AG08396 (cell line): ENCODE data around the gene SNX20.

Experiments used
- DNase-seq: peaks from one replicate; pipeline ENCODE4 v3.0.0; 2012; ENCODE audit warnings: low spot score, mixed read lengths

SNX20 gene

DNA sequence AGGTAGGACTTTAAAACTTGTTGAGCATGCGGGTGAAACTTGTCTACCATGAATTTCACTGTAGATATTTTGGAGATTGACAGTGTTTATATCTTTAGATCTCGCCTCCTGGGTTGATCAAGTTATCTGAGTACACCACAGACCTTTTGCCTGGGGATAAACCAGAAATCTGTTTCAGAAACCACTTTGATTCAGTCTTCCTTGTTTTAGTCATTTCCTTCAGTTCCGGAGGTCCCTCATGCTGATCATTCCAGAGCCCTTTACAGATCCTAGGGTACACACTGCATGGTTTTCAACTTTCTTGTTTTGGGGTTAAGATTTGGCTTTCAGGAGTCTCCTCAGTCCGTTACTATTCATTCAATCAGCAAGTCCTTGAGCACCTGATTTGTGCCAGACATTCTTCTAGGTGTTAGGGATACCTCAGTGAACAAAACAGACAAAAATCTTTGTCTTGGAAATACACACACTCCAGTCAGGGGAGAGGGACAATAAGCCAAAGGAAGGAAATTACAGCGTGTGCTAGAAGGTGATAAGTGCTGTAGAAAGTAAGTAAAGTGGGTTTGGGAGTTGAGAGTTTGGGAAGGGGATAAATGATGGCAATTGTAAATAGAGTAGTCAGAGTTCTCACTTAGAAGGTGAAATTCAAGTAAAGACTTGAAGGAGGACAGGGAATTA, 24.5 kb upstream of the SNX20 start:
- no peak for DNase-seq

DNA sequence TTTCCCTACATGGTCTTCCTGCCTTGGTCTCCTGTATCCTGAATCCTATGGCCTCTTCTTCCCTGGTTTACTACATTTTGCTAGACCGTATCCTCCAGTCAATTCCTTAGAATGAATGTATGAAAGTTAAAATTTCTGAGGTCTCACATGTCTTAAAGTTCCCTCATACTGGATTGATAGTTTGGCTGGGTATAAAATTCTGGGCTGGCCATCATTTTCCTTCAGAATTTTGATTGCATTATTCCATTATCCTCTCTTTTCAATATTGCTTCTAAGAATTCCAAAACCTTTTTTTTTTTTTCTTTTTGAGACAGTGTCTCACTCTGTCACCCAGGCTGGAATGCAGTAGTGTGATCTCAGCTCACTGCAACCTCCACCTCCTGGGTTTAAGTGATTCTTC, 23.1 kb upstream of the SNX20 start:
- DNase-seq: no peak

DNA sequence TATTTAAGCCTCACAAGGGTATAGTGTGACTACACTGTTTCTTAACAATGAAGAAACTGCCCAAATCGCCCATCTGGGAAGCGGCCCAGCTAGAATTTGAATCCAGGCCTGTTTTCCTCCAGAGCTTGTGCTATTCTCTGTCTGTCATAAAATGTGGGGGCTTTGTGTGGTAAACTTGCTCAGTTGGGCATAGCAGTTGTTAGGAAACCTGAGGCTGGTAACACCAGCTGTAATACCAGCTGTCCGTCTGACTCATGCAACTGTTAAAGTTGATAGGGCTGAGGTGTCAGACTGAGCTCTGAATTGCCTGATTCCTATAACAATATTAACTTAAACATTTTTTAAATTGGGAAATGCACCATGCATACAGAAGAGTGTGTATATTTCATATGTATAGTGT, 21.6 kb upstream of the SNX20 start:
- DNase-seq: no peak

DNA sequence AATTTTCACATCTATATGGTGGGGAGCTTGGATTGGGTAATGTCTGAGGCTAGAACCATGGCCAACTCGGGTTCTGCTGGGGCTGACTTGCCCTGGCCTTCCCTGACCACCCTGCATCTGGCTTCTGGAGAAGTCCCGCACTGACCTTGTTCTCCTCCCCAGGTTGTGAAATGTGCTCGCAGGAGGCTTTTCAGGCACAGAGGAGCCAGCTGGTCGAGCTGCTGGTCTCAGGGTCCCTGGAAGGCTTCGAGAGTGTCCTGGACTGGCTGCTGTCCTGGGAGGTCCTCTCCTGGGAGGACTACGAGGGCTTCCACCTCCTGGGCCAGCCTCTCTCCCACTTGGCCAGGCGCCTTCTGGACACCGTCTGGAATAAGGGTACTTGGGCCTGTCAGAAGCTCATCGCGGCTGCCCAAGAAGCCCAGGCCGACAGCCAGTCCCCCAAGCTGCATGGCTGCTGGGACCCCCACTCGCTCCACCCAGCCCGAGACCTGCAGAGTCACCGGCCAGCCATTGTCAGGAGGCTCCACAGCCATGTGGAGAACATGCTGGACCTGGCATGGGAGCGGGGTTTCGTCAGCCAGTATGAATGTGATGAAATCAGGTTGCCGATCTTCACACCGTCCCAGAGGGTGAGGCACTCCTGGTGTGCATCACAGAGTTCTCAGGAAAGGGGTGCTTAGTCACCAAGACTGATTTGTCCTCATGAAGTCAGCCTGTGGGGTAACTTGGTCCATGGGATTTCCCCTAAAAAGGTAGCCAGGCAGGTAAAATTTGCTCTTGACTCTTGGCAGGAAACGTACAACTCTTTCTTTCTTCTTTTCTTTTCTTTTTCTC, 18.4 kb upstream of the SNX20 start:
- no peak for DNase-seq

DNA sequence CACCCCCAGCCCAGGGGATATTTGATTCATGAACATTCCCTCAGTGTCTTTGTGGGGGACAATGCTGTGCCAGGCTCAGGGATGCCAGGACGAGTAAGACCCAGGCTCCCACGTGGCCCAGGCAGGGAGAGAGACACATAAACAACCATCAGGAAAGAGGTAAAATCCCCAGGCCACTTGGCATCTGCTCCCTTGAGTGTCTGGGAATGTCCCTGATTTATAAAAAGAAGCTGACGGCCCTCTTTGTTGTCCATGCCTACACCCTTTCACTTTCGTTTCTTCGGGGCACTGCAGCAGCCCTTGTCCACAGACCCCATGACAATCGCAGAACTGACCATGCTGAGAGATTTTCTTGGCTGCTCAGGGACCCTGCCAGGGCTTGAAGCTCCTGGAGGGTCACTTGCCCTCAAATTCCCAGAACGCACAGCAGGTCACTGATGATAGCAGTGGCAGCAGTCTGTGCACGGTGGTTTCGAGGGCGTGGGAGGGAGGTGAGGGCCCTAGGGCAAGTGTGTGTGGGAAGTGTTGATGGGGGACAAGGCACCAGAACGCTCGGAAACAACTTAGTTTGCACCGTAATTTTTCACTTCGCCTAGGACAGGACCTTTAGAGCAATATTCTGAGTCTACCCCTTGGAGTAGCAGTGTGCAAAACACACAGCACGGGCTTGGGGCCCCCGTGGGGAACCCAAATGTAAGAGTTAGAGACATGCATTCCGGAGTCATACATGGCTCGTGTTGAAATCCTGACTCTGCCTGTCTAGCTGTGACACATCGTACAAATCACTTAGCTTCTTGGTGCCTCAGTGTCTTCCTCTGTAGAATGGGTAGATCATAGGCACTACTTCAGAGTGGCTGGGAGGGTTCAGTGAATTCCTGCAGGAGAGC, 17.0 kb upstream of the SNX20 start:
- DNase-seq: peak; percentile 73

DNA sequence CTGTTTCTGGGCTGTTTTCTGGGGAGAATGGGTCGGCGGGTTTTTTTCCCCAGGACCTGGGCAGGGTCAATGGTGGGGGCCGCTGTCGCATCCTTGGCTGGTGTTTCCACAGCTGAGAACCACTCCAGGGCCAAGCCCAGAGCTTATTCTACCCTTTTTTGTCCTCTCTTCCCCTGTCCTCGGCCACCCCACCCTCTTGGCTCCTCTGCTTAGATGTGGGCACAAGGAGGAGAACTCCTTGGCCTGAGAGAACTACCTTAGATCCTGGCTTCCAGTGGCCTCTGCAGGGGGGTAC, 16.3 kb upstream of the SNX20 start:
- DNase-seq: no peak

DNA sequence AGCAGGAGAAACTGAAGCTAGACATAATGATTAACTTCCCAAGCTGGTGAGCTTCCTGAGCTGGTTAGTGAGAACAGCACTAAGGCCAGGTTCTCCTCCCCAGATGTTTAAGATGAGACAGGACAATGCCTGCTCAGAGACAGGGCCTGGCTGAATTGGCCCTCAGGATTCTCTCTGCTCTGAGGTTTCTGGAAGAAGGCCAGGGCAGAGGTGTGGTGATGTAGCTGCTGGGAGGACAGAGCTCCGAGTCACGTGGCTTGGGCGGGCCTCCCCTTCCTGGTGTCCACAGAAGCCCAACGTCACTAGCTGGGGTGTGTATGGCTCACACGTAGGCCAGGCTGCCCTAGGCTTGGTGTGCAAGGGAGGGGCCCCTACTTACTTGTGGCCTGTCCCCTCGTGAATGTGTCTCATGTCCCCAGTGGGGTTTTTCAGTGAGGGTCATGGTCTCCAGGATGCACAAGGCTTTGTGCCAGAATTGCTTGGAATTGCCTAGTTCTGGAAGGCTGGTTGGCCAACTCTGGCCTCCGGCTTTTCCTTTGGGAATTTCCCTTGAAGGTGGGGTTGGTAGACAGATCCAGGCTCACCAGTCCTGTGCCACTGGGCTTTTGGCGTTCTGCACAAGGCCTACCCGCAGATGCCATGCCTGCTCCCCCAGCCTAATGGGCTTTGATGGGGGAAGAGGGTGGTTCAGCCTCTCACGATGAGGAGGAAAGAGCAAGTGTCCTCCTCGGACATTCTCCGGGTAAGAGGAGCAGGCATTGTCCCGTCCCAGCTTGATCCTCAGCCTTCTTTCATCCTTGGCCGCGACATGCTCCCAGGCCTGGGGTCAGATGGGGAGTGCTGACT, 15.7 kb upstream of the SNX20 start:
- DNase-seq: peak; percentile 56

DNA sequence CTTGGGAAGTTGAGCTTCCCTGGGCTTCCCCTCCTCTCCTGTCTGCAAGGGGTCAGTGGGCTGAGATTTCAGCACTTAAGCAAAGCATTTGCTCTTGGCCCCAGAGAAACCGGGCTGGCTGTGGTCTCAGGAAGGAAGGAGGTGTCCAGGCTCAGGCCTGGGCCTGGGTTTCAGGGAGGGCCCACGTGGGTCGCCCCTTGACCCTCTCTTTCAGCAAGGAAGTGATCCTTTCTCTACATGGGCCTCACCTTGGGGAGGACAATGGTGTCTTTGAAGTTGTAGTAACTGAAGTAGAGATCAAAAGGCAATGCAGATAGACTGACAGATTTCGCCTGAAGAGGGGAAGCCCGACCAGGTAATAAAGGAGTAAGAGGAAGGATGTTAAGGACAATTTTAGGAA, 15.0 kb upstream of the SNX20 start:
- DNase-seq: no peak

DNA sequence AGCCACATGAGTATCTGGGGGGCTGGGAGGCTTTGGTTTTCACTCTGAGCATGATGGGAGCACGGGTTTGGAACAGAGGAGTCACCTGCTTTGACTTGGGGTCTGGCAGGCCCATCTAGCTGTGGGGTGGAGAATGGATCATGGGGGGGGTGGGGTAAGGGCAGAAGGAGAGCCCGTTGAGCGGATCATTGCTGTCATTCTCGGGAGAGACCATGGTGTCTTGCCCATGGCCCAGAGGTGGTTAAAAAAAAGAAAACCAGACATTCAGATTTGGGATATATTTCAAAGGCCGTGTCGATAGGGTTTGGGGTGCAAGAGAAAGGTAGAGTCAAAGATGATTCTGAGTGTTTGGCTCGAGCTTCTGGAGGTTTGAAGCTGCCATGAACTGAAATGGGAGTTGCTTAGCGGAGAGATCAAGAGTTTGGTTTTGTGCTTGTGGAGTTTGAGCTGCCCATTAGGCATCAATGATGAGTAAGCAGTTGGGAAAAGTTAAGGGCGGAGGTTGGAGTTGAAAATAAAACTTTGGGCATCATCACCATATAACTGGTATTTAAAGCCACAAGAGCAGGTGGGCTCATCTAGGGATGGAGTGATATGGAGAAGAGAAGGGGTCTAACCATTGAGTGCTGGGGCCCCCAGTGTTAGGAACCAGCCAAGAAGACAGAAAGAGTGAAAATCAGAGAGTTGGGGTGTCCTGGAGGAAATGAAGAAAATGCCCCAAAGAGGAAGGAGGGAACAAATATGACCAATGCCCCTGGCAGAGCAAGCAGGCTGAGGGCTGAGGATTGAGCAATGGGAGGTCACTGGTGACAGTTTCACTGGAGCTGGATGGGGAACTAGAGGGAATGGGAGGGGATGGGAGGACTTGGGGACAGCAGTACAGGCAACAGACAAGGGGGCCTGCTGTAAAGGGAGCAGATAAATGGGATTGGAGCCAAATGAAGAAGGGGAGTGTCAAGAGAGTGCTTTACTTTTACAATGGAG, 14.2 kb upstream of the SNX20 start:
- DNase-seq: no peak

DNA sequence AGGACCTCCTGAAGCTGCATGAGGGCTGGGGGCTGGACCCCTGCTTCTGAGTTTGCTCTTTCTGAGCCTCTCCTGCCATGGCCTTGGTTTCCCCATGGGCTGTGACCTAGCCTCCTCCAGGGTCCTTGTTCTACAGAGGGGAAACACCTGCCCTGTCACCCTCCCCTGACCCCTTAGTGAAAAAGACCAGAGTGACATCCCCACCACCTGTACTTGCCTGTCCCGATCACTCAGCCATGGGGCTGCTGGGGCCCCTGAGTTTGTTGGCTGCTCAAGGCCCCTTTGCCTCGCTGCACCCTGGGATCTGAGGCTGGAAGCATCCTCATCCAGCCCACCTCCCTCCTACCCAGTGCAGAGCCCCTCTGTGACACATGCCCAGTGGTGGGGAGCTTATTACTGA, 13.1 kb upstream of the SNX20 start:
- DNase-seq: no peak

DNA sequence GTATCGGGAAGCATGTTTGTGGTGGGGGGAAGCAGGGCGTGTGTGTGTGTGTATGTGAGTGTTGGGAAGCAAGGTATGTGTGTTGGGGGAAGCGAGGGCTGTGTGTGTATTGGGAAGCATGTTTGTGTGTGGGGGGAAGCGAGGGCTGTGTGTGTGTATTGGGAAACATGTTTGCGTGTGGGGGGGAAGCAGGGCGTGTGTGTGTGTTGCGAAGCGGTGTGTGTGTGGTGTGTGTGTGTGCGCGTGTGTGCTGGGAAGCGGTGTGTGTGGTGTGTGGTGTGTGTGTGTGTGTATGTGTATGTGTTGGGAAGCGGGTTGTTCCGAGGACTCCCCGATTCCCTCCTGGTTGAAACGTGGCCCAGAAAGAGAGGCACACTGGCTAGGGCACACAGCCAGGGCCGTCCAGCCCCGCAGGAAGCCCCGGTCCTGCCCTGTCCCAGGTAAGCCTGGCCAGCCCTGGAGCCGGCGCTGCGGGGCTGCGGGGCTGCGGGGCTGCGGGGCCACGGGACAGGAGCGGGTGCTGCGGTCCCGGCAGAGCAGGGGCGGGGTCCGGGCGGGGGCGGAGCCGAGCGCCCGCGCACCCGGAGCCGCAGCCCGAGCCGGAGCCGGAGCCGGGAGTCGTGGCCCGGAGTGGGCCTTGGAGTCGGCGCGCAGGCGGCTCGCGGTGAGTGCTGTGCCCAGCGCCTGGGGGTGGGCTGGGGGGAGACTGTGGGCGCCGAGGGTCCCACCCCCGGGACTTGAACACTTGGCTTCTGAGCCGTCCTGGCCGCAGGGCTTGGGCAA, 12.1 kb upstream of the SNX20 start, which contains the start of gene NOD2:
Gene NOD2, plus strand, starts transcription at position 608 of the 783 bp plus-strand sequence. CDS start 5,890 bp downstream, outside the sequence.
- DNase-seq: peak; percentile 78

DNA sequence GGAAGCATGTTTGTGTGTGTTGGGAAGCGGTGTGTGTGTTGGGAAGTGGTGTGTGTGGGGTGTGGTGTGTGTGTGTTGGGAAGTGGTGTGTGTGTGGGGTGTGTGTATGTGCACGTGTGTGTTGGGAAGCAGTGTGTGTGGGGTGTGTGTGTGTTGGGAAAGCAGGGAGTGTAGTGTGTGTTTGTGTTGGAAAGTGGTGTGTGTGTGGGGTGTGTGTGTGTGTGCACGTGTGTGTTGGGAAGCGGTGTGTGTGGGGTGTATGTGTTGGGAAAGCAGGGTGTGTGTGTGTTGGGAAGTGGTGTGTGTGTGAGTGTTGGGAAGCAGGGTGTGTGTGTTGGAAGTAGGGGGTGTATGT, 11.5 kb upstream of the SNX20 start:
- DNase-seq: no peak

DNA sequence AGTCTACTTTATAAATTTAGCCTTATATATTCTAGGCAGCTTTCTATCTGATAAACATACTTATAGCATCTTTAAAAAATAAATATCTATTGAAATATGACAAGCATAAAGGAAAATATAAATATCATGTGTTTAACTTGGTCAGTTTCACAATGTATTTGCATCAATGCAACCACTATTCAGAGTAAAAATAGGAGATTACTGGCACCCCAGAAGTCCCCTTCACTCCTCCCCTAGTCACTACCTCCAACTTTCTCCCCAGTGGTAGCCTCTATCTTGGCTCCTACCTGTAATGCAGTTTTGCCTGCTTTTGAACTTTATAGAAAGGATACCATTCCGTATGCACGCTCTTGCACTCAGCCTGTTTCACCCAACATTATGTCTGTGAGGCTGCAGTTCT, 9.1 kb upstream of the SNX20 start:
- no peak for DNase-seq

DNA sequence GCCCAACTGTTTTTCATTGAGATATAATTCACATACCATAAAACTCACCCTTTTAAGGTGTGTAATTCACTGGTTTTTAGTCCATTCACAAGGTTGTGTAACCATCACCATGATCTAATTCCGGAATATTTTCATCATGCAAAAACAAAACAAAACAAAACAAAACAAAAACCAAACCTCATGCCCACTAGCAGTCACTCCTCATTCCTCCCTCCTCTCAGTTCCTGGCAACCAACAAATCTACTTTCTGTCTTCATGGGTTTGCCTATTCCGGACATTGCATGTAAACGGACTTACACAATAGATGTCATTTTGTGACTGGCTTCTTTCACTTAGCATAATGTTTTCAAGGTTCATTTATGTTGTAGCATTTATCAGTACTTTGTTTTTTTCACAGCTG, 7.8 kb upstream of the SNX20 start:
- DNase-seq: no peak

DNA sequence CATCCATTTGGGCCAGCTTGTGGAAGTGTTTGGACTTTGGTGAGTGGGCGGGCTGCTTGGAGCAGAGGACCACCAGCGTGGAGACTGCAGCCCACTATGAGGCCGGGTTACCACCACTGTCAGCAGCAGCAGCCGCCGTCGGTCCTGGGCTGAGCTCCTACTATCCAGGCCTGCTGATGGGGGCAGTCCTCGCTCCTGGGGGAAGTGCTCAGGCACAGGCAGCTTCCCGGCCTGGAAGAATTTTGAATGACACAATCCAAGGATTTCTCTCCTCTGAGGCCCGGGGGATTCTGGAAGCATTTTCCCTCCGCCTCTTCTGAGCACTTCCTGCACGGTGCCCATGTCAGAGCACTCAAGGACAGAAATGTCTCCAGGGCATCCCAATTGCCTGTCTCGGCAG, 7.0 kb upstream of the SNX20 start:
- DNase-seq: no peak

DNA sequence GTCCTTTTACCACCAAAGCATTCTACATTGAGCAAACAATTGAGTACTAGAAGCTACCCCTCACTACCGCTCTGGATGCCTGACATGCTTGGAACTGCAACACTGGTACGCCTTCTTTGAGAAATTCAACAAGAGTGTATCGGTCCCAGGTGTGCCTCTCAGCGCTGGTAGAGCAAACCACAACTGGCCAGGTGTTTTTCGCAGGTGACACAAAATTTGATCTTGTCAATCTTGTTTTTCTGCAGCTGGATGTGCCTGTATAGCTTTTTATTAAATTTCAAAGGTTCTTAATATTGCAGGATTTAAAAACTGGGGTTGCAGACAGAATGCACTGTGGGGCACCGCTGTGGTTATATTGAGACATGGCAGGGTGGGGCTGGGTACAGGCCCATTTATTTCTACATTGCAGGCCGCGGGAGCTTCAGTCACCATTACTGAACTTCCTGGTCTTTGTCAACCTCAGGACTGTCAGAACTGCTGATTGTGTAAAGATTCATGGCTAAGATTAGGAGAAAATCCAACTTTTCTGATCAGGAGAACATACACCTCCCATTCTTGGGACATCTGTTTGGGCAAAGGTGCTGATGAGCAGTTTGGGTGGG, 4.5 kb upstream of the SNX20 start:
- DNase-seq: no peak

DNA sequence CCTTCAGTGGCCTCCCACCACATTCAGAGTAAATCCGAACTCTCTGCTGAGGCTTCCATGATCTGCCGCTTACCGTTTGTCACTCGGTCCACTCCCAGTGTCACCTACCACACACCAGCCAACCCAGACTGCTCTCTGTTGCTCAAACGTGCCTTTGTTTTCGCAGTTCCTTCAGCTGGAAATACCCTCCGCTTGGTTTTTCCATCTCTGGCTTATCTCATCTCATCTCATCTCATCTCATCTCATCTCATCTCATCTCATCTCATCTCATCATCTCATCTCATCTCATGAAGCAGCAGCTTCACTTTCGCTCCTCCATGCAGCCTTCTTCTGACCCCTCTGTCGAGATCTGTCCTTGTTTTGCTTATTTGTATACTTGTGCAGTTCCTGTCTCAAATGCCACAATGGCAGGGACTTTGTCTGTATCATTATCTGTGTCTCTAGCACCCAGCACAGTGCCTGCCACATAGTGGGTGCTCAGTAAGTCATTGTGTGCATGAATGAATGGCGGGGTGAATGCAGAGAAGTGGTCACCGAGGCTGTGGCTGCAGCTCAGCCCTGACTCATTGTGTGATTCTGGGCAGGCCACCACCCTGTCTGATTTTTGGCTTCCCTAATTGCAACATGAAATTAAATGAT, 3.8 kb upstream of the SNX20 start:
- DNase-seq: no peak

DNA sequence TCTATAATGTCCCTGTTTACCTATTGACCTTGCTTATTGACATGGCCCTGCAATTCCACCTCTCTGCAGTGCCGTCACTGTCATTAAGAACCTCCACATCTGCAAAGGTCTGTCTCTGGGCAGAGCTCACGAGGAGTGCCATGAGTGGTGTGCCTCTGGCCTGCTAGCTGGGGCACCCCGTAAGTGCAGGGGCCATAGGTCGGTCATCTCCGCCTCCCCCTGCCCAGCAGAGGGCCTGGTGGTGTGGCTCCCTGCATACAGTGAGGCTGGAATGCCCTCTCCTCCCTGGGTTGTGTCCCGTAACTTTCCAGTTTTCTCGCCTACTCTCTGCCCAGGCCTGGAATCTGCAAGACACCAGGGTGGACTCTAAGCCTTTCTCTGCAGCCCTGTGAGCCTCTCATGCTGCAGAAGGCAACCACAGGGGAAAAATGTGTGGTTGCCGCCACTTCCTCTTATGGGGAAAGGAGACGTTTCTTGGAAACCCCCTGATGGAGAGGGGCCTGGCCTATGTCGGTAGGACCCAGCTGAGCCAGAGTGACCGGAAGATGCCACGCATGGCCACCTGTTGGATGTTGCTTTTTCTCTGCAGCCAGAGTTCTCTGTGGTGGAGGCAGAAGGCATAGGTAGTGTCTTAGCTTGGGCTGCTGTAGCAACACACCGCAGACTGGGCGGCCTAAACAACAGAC, 2.7 kb upstream of the SNX20 start:
- DNase-seq: no peak

DNA sequence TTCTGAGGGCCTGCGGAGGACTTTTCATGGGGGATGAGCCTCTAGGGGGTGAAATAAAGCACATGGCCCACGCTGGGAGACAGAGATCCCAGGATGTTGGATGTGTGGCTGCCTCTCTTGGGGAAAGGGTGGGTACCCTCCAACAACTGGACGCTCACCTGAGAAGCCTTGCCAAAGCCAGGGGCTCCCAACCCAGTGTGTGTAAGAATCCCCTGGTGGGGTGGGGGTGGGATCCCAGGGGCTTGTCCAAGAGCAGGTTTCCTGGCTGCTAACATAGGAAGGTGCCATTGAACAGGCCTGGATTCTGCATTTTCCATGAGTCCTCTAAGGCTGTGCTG, 587 bp downstream of the SNX20 start:
- no peak for DNase-seq
